ENCODE data around the gene PALLD.
A peak's percentile ranks its signal among the peaks of the same experiment; 100 is the strongest.

The PALLD gene

GRCh38 chr4:168524897-168525296, 28.0 kb downstream of the PALLD start:
- no peak for DNase-seq (ENCODE audit: low read depth)

- DNase-seq (ENCODE audit: low read depth): no peak
Measured at GRCh38 chr4:168527560-168527959, 30.7 kb downstream of the PALLD start.

GRCh38 chr4:168528131-168528949, 31.5 kb downstream of the PALLD start:
- peak; percentile 54 for DNase-seq (ENCODE audit: low read depth)

- no peak for DNase-seq (ENCODE audit: low read depth)
Measured at GRCh38 chr4:168529257-168529656, 32.4 kb downstream of the PALLD start.

- DNase-seq (ENCODE audit: low read depth): no peak
Measured at GRCh38 chr4:168531305-168531704, 34.5 kb downstream of the PALLD start.

- DNase-seq (ENCODE audit: low read depth): no peak
Measured at GRCh38 chr4:168534535-168534934, 37.7 kb downstream of the PALLD start.

- DNase-seq (ENCODE audit: low read depth): no peak
Measured at GRCh38 chr4:168535689-168536088, 38.8 kb downstream of the PALLD start.

- no peak for DNase-seq (ENCODE audit: low read depth)
Measured at GRCh38 chr4:168536448-168536847, 39.6 kb downstream of the PALLD start.

GRCh38 chr4:168537086-168537485, 40.2 kb downstream of the PALLD start:
- no peak for DNase-seq (ENCODE audit: low read depth)

GRCh38 chr4:168537571-168537970, 40.7 kb downstream of the PALLD start:
- DNase-seq (ENCODE audit: low read depth): no peak

GRCh38 chr4:168538632-168539031, 41.8 kb downstream of the PALLD start:
- no peak for DNase-seq (ENCODE audit: low read depth)

- no peak for DNase-seq (ENCODE audit: low read depth)
Measured at GRCh38 chr4:168540086-168540485, 43.2 kb downstream of the PALLD start.

- no peak for DNase-seq (ENCODE audit: low read depth)
Measured at GRCh38 chr4:168540503-168541265, 43.8 kb downstream of the PALLD start.

- DNase-seq (ENCODE audit: low read depth): no peak
Measured at GRCh38 chr4:168541266-168541953, 44.6 kb downstream of the PALLD start.

GRCh38 chr4:168549143-168549542, 52.3 kb downstream of the PALLD start:
- DNase-seq (ENCODE audit: low read depth): no peak

GRCh38 chr4:168550064-168550766, 53.4 kb downstream of the PALLD start:
- no peak for DNase-seq (ENCODE audit: low read depth)

- no peak for DNase-seq (ENCODE audit: low read depth)
Measured at GRCh38 chr4:168551211-168551610, 54.4 kb downstream of the PALLD start.

GRCh38 chr4:168551945-168552695, 55.3 kb downstream of the PALLD start:
- no peak for DNase-seq (ENCODE audit: low read depth)

GRCh38 chr4:168553714-168554370, 57.0 kb downstream of the PALLD start:
- no peak for DNase-seq (ENCODE audit: low read depth)

- DNase-seq (ENCODE audit: low read depth): no peak
Measured at GRCh38 chr4:168555437-168555836, 58.6 kb downstream of the PALLD start.

GRCh38 chr4:168557658-168558057, 60.8 kb downstream of the PALLD start:
- DNase-seq (ENCODE audit: low read depth): no peak

Data from HS-27A (cell line).